ENCODE results near the gene RPL37.

- TF ChIP-seq CTCF (IDR thresholded peaks at IDR 0.05) (no peak), ZFX (IDR thresholded peaks at IDR 0.05; ENCODE audit: borderline replicate concordance) (no peak)
Observed at GRCh38 chr5:40801771-40802562, 33.1 kb downstream of the RPL37 start.
